ENCODE results near the gene ZNF423. TPM values are rescaled to one million over a fixed set of nuclear protein-coding genes. Genes with fewer than 3 reads are reported as not detected.

Gene ZNF423
- total RNA-seq, 1 experiment from 2014 or later = 0.49 TPM

GRCh38 chr16:49545741-49546448 lies 310.0 kb downstream of the ZNF423 start:
- DNase-seq (ENCODE audit: low read depth, low spot score) (no peak), ATAC-seq (no peak)
- BruUV-seq (replicated peaks) = no TSS peak
- intact Hi-C loops (cut with micrococcal nuclease; ENCODE audit: unreplicated experiment) = no loop called here
- Histone ChIP-seq H3K27me3 (ENCODE audit: control insufficient read depth, insufficient read depth, low read length) (no peaks in the 10 kb centered on the region), H3K4me3 (ENCODE audit: low read depth in 2 of 2, low read length in 2 of 2) (no peak overlapping the region), H3K36me3 (ENCODE audit: control insufficient read depth, insufficient read depth, low read length) (no peaks in the 10 kb centered on the region), H3K4me1 (ENCODE audit: control insufficient read depth, insufficient read depth, low read length) (no peaks in the 10 kb centered on the region), H3K9me3 (ENCODE audit: control insufficient read depth, insufficient read depth, low read depth, low read length) (no peaks in the 10 kb centered on the region), H3K27ac (ENCODE audit: low read length) (no peak overlapping the region)
- in situ Hi-C loops (cut with HindIII; ENCODE audit: low pct_unique_long_range_greater_than_20kb, low sequenced_read_pairs) = no loop called here
- TF ChIP-seq SIN3A (IDR thresholded peaks at IDR 0.05; ENCODE audit: borderline replicate concordance, insufficient read depth, low read depth, low read length) (no peak), POLR2AphosphoS5 (IDR thresholded peaks at IDR 0.05; ENCODE audit: low read depth, low read length) (no peak), TCF7L2 (IDR thresholded peaks at IDR 0.05; ENCODE audit: low read depth, low read length) (no peak), CTCF (IDR thresholded peaks at IDR 0.05) (no peak)
- TF ChIP-seq, protein P1, sequence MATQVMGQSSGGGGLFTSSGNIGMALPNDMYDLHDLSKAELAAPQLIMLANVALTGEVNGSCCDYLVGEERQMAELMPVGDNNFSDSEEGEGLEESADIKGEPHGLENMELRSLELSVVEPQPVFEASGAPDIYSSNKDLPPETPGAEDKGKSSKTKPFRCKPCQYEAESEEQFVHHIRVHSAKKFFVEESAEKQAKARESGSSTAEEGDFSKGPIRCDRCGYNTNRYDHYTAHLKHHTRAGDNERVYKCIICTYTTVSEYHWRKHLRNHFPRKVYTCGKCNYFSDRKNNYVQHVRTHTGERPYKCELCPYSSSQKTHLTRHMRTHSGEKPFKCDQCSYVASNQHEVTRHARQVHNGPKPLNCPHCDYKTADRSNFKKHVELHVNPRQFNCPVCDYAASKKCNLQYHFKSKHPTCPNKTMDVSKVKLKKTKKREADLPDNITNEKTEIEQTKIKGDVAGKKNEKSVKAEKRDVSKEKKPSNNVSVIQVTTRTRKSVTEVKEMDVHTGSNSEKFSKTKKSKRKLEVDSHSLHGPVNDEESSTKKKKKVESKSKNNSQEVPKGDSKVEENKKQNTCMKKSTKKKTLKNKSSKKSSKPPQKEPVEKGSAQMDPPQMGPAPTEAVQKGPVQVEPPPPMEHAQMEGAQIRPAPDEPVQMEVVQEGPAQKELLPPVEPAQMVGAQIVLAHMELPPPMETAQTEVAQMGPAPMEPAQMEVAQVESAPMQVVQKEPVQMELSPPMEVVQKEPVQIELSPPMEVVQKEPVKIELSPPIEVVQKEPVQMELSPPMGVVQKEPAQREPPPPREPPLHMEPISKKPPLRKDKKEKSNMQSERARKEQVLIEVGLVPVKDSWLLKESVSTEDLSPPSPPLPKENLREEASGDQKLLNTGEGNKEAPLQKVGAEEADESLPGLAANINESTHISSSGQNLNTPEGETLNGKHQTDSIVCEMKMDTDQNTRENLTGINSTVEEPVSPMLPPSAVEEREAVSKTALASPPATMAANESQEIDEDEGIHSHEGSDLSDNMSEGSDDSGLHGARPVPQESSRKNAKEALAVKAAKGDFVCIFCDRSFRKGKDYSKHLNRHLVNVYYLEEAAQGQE (IDR thresholded peaks at IDR 0.05; ENCODE audit: insufficient read depth in 1 of 2, low read depth in 2 of 2, low read length in 1 of 2) = no peak
- CTCF ChIA-PET = no interaction called here
- POLR2A ChIA-PET = no interaction called here

- ATAC-seq = no peak
- DNase-seq (ENCODE audit: low read depth, low spot score) = no peak
- in situ Hi-C loops (cut with HindIII; ENCODE audit: low pct_unique_long_range_greater_than_20kb, low sequenced_read_pairs) = no loop called here
- ChIA-PET POLR2A (no interaction called here), CTCF (no interaction called here)
- intact Hi-C loops (cut with micrococcal nuclease; ENCODE audit: unreplicated experiment) = no loop called here
- Histone ChIP-seq H3K27me3 (ENCODE audit: control insufficient read depth, insufficient read depth, low read length) (no peaks in the 10 kb centered on the region), H3K4me3 (ENCODE audit: low read depth in 2 of 2, low read length in 2 of 2) (no peak overlapping the region), H3K4me1 (ENCODE audit: control insufficient read depth, insufficient read depth, low read length) (no peaks in the 10 kb centered on the region), H3K27ac (ENCODE audit: low read length) (no peak overlapping the region), H3K9me3 (ENCODE audit: control insufficient read depth, insufficient read depth, low read depth, low read length) (no peaks in the 10 kb centered on the region), H3K36me3 (ENCODE audit: control insufficient read depth, insufficient read depth, low read length) (no peaks in the 10 kb centered on the region)
- BruUV-seq (replicated peaks) = no TSS peak
- no peak for TF ChIP-seq CTCF (IDR thresholded peaks at IDR 0.05)
- TF ChIP-seq POLR2AphosphoS5 (IDR thresholded peaks at IDR 0.05; ENCODE audit: low read depth, low read length) = no peak
- no peak for TF ChIP-seq SIN3A (IDR thresholded peaks at IDR 0.05; ENCODE audit: borderline replicate concordance, insufficient read depth, low read depth, low read length)
- TF ChIP-seq, protein P1 (IDR thresholded peaks at IDR 0.05; ENCODE audit: insufficient read depth in 1 of 2, low read depth in 2 of 2, low read length in 1 of 2) = no peak
- no peak for TF ChIP-seq TCF7L2 (IDR thresholded peaks at IDR 0.05; ENCODE audit: low read depth, low read length)
Observed at GRCh38 chr16:49545243-49545642, 310.7 kb downstream of the ZNF423 start.
